Bronchial smooth muscle cell (primary cell): ENCODE measurements around the gene CCDC28A. TPM values are rescaled to one million over a fixed set of nuclear protein-coding genes. Genes with fewer than 3 reads are reported as not detected.

Source experiments
- total RNA-seq: library from RNA; depleted of rRNA; stranded (reverse); fragments of >200 nt; gene quantifications from 2 replicates; pipeline ENCODE4 v1.2.1, GENCODE V29; 2014

Gene CCDC28A
- 18.3 and 18.9 TPM in 2 replicates for total RNA-seq

DNA sequence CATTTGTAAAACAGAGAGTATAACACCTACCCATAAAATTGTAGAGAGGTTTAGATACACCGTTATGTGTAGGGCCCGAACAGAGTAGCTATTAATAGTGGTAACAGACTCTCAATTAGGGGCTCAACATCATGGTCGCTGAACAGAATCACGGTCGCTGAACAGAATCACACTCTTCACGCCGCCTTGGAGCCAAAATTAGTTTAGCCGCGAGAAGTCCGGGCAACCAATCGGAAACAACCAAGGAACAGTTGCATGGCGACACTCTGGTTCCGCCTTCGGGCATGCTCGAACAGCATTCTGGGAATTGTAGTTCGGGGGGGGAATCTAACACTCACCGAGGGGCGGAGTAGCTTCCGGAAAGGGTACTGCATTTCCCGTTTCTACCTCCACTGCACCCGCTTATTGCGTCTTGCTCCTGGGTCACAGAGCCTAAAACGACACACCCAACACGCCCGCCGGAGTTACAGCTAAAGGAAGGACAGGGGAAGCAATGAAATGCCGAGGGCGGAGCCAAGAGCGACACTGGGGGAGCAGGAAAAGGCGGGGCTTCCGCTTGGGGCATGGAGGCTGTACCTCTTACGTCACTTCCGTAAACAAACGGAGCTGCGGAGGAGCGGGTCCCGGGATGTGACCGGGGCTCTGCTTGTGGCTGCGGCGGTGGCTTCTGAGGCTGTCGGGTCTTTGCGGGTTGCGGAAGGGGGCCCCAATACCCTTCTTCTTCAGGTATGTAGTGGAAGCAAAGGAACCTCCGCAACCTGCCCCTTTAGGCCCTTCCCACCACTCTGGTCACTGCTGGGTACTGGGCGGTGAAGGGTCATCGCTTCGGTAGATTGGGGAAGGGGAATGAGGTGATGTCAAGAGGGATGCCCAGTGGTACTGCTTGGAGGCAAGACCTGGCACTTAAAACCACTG lies at the start of gene CCDC28A:
Gene CCDC28A, plus strand, starts transcription at position 593 of the 915 bp plus-strand sequence. CDS start 2,352 bp downstream, outside the sequence.

GRCh38 chr6:138795809-138796603 lies 22.4 kb downstream of the CCDC28A start, which contains the start of gene ECT2L:
Gene ECT2L (plus strand): TSS chr6:138796087. CDS start chr6:138813275, 17,188 bp downstream.

Other genes with a start within 250 kb of the CCDC28A start
- gene ECT2L, start 22.3 kb downstream of the CCDC28A start, total RNA-seq = 0.09 and 0.16 TPM in 2 replicates
- gene REPS1, start 214.5 kb downstream of the CCDC28A start, total RNA-seq = 20.7 and 22.1 TPM in 2 replicates